Measurements from ENCODE around the gene DNAJC28.
"Not testable (repeated sequence)": the region's sequence is repeated elsewhere in the genome, so short reads cannot be mapped to it uniquely, and the experiment has no call there.

DNAJC28 gene

DNA sequence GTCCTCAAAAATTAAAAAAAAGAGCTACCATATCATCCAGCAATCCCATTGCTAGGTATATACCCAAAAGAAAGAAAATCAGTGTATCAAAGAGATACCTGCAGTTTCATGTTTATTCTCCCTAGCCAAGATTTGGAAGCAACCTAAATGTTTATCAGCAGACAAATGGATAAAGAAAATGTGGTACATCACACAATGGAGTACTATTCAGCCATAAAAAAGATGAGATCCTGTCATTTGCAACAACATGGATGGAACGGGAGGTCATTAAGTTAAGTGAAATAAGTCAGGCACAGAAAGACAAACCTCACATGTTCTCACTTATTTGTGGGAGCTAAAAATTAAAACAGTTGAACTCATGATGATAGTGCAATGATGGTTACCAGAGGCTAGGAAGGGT lies 15.5 kb upstream of the DNAJC28 start:
- H3K4me3 ChIP-seq; DNase-seq (ENCODE audit: low spot score in 2 of 2); in situ Hi-C loops (cut with MboI; ENCODE audit: low sequenced_read_pairs); H3K9me3 ChIP-seq; H3K27me3 ChIP-seq (ENCODE audit: low read depth); H3K4me1 ChIP-seq: not testable (repeated sequence)
- peaks cover 73% of the 10 kb centered on the region for H3K36me3 ChIP-seq (replicated peaks)

DNA sequence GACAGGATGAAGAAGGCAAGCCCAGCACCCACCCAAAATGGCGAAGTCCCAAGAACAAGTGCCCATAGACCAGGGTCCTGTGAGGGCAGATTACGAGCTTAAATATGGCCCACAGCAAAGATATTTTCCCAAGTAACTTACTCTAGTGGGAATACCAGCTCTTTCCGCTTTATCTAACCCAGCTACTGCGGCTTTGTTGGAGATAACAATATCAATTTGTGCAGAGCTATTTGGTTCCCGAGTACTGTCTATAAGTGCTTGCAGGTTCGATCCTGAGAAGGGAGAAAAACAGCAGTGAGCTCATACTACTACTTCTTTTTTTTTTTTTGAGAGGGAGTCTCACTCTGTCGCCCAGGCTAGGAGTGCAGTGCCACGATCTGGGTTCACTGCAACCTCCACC lies 14.3 kb upstream of the DNAJC28 start:
- no peak for DNase-seq (ENCODE audit: low spot score in 2 of 2)
- H3K36me3 ChIP-seq (replicated peaks), result peaks cover 67% of the 10 kb centered on the region
- H3K4me3 ChIP-seq, result no peak overlapping the region
- no peaks in the 10 kb centered on the region for H3K27me3 ChIP-seq (ENCODE audit: low read depth)
- H3K4me1 ChIP-seq, result no peaks in the 10 kb centered on the region
- in situ Hi-C loops (cut with MboI; ENCODE audit: low sequenced_read_pairs), result no loop called here
- H3K9me3 ChIP-seq, result no peaks in the 10 kb centered on the region

DNA sequence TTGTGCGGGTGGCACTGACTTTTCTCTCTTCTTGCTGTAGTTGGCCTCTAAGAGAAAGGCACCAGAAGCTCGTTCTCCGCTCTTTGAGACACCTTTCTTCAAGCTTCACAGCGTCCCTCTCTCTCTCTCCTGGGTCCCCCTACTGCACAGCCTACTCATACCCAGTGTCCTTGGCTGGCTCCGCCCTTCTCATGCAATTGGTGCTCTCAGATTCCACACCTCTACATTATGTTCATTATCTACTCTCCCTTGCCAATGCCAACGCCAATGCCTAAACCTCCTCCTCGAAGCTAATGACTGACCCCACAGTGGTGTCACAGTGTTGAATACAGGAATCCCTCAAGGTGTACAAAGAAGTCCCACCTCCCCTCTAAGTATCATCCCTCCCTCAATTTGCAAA lies 4.8 kb upstream of the DNAJC28 start:
- H3K4me1 ChIP-seq, result no peaks in the 10 kb centered on the region
- H3K9me3 ChIP-seq, result no peaks in the 10 kb centered on the region
- in situ Hi-C loops (cut with MboI; ENCODE audit: low sequenced_read_pairs), result loop anchor here (25.0 kb wide), 1 partner anchor 91 kb away; the partner anchor contains the start of gene DONSON
- H3K27me3 ChIP-seq (ENCODE audit: low read depth), result no peaks in the 10 kb centered on the region
- DNase-seq (ENCODE audit: low spot score in 2 of 2), result peak in 1 of 2 experiments; percentile 19
- H3K4me3 ChIP-seq, result no peak overlapping the region
- 0 out of 2 replicates have a peak, but pooled peaks cover 2% of the 10 kb centered on the region for H3K36me3 ChIP-seq (replicated peaks)

DNA sequence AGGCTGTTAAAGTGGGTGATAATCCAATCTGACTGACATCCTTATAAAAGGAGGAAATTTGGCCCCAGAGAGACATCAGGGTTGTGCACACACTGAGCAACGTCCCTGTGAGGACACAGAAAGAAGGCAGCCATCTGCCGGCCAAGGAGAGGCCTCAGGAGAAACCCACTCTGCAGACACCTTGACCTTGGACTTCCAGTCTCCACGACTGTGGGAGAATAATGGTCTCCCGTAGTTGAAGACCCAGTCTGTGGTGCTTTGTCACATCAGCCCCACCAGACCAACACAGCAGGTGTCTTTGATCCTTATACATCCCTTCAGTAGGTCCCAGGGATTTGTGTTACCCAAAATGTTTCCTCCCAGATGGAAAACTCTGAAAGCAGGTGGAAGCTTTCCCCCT lies 4.2 kb upstream of the DNAJC28 start:
- Histone ChIP-seq H3K4me1 (no peaks in the 10 kb centered on the region), H3K4me3 (no peak overlapping the region), H3K36me3 (replicated peaks) (no peaks in the 10 kb centered on the region), H3K27me3 (ENCODE audit: low read depth) (no peaks in the 10 kb centered on the region), H3K9me3 (no peaks in the 10 kb centered on the region)
- in situ Hi-C loops (cut with MboI; ENCODE audit: low sequenced_read_pairs), result loop anchor here (25.0 kb wide), 1 partner anchor 92 kb away; the partner anchor contains the start of gene DONSON
- DNase-seq (ENCODE audit: low spot score in 2 of 2), result no peak

DNA sequence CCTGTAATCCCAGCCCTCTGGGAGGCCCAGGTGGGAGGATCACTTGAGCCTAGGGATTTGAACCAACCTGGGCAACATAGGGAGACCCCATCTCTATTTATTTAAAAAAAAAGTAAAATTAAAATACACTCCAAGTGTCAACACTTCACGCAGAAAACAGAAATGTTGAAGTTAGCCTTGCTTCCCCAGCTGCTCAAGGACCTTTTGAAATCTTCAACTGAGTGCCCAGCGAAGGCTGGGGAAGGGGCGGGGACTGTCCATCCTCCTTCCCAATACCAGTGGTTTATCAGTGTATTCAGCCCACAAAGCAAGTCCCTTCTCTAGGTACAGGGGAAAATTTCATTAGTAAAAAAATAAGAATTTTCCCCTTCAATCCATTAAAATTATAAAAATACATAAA lies 2.2 kb upstream of the DNAJC28 start:
- in situ Hi-C loops (cut with MboI; ENCODE audit: low sequenced_read_pairs), result loop anchor here (25.0 kb wide), 1 partner anchor 94 kb away; the partner anchor contains the start of gene DONSON
- no peak overlapping the region for H3K4me3 ChIP-seq
- DNase-seq (ENCODE audit: low spot score in 2 of 2), result no peak
- H3K36me3 ChIP-seq (replicated peaks), result no peaks in the 10 kb centered on the region
- no peaks in the 10 kb centered on the region for H3K4me1 ChIP-seq
- H3K27me3 ChIP-seq (ENCODE audit: low read depth), result no peaks in the 10 kb centered on the region
- H3K9me3 ChIP-seq, result no peaks in the 10 kb centered on the region

DNA sequence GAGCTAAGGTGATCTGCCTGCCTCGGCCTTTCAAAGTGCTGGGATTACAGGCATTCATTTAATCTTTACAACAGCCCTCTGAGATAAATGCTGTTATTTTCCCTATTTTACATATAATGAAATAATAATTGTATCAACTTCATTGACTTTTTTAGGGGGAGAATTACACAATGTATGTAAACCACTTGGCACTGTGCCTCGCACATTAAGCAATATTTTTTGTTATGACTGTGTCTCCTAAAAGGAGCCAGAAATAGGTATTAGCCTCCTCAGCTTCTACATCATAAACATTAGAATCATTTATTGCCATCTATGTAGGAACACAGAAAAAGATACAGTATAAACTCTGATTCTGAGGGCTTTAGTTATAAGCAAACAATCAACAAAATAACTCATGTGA lies 1.1 kb upstream of the DNAJC28 start:
- in situ Hi-C loops (cut with MboI; ENCODE audit: low sequenced_read_pairs), result loop anchor here (25.0 kb wide), 1 partner anchor 95 kb away; the partner anchor contains the start of gene DONSON
- Histone ChIP-seq H3K4me1 (no peaks in the 10 kb centered on the region), H3K4me3 (no peak overlapping the region), H3K36me3 (replicated peaks) (no peaks in the 10 kb centered on the region), H3K9me3 (no peaks in the 10 kb centered on the region), H3K27me3 (ENCODE audit: low read depth) (no peaks in the 10 kb centered on the region)
- DNase-seq (ENCODE audit: low spot score in 2 of 2), result no peak

DNA sequence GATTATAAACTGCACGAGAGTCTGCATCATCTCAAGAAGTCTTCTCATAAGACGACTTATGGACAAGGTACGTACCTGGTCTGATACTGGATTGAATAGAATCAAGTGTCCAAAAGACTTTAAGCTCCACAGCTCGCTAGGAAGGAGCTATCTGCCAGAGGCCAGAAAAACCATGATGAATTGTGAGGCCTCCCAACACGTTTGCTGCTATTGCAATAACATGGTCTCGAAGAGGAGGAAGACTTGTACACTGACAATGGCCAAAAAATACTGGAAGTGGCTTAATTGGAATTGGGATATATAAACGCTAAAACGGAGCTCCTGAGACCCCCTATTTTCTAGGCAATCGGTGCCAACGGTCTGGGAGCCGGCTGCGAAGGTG lies 534 bp downstream of the DNAJC28 start:
- H3K27me3 ChIP-seq (ENCODE audit: low read depth), result no peaks in the 10 kb centered on the region
- no peak for DNase-seq (ENCODE audit: low spot score in 2 of 2)

DNA sequence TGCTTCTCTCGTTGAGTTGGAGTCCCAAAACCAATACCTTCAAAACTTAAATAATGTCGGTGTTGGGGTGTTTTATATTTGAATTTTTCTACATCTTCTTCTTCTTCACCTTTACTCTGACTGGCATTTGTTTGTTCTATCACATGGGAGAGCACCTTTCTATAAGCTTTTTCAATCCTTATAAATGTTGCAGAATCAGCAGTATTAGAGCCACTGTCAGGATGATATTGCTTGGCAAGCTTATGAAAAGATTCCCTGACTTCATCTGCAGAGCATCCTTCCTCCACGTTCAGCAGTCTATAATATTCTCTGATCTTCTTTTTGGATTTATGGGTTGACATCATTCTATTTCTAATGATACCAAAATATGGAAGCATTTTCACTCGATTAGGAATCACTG lies 2.6 kb downstream of the DNAJC28 start:
- no peaks in the 10 kb centered on the region for H3K27me3 ChIP-seq (ENCODE audit: low read depth)
- H3K4me3 ChIP-seq, result no peak overlapping the region
- no peaks in the 10 kb centered on the region for H3K36me3 ChIP-seq (replicated peaks)
- H3K9me3 ChIP-seq, result no peaks in the 10 kb centered on the region
- no peak for DNase-seq (ENCODE audit: low spot score in 2 of 2)
- in situ Hi-C loops (cut with MboI; ENCODE audit: low sequenced_read_pairs), result loop anchor here (25.0 kb wide), 1 partner anchor 98 kb away; the partner anchor contains the start of gene DONSON
- no peaks in the 10 kb centered on the region for H3K4me1 ChIP-seq

More for the DNA sequence above, 534 bp downstream of the DNAJC28 start:
- Histone ChIP-seq H3K9me3 (no peaks in the 10 kb centered on the region), H3K4me1 (no peaks in the 10 kb centered on the region), H3K4me3 (peak overlapping the region; percentile 70), H3K36me3 (replicated peaks) (no peaks in the 10 kb centered on the region)
- in situ Hi-C loops (cut with MboI; ENCODE audit: low sequenced_read_pairs), result loop anchor here (25.0 kb wide), 1 partner anchor 96 kb away; the partner anchor contains the start of gene DONSON

DNA sequence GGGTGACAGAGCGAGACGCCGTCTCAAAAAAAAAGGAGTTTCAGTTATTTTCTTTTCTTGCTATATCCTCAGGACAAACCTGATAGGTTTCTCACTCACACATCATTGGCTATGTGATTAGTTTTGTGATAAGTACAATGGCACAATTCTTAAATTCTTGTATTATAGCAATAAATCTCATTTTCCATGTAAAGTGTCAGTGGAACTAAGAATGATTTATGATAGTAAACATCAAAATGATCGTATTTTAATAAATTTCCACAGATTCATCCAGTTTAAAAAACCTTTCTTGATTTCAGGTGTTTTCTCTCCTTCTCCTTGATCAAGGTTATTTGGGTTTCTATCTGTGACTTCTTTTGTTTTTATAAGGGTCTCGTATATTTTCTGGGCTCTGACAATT lies 3.5 kb downstream of the DNAJC28 start:
- H3K4me3 ChIP-seq, result no peak overlapping the region
- no peaks in the 10 kb centered on the region for H3K36me3 ChIP-seq (replicated peaks)
- in situ Hi-C loops (cut with MboI; ENCODE audit: low sequenced_read_pairs), result loop anchor here (25.0 kb wide), 1 partner anchor 99 kb away; the partner anchor contains the start of gene DONSON
- DNase-seq (ENCODE audit: low spot score in 2 of 2), result no peak
- no peaks in the 10 kb centered on the region for H3K4me1 ChIP-seq
- H3K27me3 ChIP-seq (ENCODE audit: low read depth), result no peaks in the 10 kb centered on the region
- no peaks in the 10 kb centered on the region for H3K9me3 ChIP-seq

DNA sequence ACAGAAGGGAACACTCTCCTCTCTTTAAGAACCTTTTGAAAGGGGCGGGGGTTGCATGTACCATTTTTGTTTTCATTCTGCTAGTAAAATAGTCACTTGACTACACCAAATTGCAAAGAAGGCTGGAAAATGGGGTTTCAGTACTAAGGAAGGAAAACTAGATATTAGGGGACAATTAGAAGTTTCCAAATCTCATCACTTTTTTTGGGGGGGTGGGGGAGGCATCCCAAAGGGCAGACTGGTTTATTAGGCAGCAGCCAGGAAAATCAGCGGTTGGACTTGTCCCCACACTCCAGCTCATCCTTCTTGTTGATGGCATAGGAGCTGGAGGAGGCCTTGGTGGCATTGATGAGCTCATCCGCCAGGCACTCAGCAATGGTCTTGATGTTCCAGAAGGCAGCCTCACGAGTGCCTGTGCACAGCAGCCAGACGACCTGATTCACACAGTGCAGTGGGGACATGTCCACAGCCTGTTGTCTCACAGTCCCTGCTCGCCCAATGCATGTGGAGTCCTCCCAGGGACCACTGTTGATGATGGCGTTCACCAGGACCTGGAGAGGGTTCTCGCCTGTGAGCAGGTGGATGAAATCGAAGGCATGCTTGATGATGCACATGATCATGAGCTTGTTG lies 10.1 kb downstream of the DNAJC28 start:
- no peaks in the 10 kb centered on the region for H3K4me1 ChIP-seq
- 0 out of 2 replicates have a peak, but pooled peaks cover 3% of the 10 kb centered on the region for H3K36me3 ChIP-seq (replicated peaks)
- no peak for DNase-seq (ENCODE audit: low spot score in 2 of 2)
- in situ Hi-C loops (cut with MboI; ENCODE audit: low sequenced_read_pairs), result loop anchor here (25.0 kb wide), 1 partner anchor 106 kb away; the partner anchor contains the start of gene DONSON
- no peak overlapping the region for H3K4me3 ChIP-seq
- H3K9me3 ChIP-seq, result no peaks in the 10 kb centered on the region; the same call in 1 of the 2 replicates
- H3K27me3 ChIP-seq (ENCODE audit: low read depth), result no peaks in the 10 kb centered on the region

DNA sequence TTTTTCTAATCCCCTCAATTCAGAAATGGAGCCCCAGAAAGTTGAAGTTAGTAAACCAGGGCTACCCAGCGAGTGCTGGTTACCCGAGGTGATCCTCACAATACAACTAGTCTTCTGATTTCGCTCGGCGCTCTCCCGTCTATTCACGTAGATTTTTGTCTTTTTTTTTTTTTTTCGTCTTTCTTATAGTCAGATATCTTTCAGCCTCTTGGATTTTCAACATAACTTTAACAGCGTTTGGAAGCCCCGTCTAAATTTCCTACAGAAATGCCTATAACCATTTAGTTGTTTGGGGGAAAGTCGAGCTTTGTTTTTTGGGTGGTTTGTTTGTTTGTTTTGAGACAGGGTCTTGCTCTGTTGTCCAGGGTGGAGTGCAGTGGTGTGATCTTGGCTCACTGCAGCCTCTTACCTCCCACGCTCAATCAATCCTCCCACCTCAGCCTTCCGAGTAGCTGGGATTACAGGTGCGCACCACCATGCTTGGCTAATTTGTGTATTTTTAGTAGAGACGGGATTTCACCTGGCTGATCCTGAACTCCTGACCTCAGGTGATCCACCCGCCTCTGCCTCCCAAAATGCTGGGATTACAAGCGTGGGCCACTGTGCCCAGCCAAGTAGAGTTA lies 10.9 kb downstream of the DNAJC28 start:
- Histone ChIP-seq H3K9me3 (no peaks in the 10 kb centered on the region; the same call in 1 of the 2 replicates), H3K27me3 (ENCODE audit: low read depth) (no peaks in the 10 kb centered on the region), H3K36me3 (replicated peaks) (0 out of 2 replicates have a peak, but pooled peaks cover 3% of the 10 kb centered on the region), H3K4me1 (no peaks in the 10 kb centered on the region), H3K4me3 (peak overlapping the region; percentile 86)
- in situ Hi-C loops (cut with MboI; ENCODE audit: low sequenced_read_pairs), result loop anchor here (25.0 kb wide), 1 partner anchor 107 kb away; the partner anchor contains the start of gene DONSON
- no peak for DNase-seq (ENCODE audit: low spot score in 2 of 2)

DNA sequence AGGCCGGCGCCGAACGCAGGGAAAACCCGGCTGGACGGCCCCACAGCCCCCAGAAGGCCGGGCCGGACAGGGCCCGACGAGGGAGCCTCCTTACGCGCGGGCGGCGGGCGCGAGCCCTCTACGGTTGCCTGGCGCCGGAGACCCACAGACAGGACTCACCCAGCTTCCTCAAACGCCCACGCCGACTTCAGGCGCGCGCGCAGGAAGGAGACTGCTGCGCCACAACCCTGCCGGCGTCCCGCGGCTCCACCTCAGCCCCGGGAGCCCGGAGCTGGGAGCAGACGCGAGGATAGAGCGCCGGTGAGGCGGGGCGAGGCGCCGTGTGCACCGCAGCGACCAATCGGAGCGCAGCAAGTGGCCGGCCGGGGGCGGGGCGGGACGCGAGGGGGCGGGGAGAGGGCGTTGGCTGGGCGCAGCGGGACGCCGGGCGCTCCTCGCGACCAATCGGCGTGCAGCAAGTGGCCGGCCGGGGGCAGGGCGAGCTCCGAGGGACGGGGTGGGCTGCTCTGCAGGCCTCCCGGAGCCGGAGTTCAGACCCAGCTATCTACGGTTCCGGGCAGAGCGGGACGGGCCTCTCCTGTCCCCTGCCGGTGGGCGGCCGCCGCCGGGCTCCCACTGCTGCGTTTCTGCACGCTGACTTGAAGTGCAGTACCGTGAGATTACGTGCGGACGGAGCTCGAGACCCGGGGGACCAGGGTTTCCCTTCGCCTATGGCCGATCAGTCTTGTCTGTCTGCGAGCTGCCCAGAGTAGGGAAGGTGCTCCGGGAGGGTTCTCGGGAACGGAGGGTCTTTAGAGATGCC lies 11.6 kb downstream of the DNAJC28 start, which contains the start of gene TMEM50B:
TMEM50B (minus strand) TSS at position 296 of the 802 bp plus-strand sequence. CDS start 11,089 bp downstream, outside the sequence.
- Histone ChIP-seq H3K4me3 (peak within 1 kb of the TSS; percentile 86), H3K27me3 (ENCODE audit: low read depth) (no peaks in the 10 kb centered on the region), H3K4me1 (no peaks in the 10 kb centered on the region), H3K36me3 (replicated peaks) (0 out of 2 replicates have a peak, but pooled peaks cover 3% of the 10 kb centered on the region), H3K9me3 (no peaks in the 10 kb centered on the region; the same call in 1 of the 2 replicates)
- DNase-seq (ENCODE audit: low spot score in 2 of 2), result peak; percentile 88 to 97
- in situ Hi-C loops (cut with MboI; ENCODE audit: low sequenced_read_pairs), result loop anchor here (25.0 kb wide), 1 partner anchor 107 kb away; the partner anchor contains the start of gene DONSON
